ENCODE data around the gene ZNHIT2.

ZNHIT2 gene

GRCh38 chr11:65072631-65072966 is 44.9 kb downstream of the ZNHIT2 start:
- no peak for DNase-seq (ENCODE audit: low read depth, low spot score)

- DNase-seq (ENCODE audit: low read depth, low spot score), result no peak
These were observed 45.4 kb downstream of the ZNHIT2 start for GRCh38 chr11:65071907-65072630.

DNA sequence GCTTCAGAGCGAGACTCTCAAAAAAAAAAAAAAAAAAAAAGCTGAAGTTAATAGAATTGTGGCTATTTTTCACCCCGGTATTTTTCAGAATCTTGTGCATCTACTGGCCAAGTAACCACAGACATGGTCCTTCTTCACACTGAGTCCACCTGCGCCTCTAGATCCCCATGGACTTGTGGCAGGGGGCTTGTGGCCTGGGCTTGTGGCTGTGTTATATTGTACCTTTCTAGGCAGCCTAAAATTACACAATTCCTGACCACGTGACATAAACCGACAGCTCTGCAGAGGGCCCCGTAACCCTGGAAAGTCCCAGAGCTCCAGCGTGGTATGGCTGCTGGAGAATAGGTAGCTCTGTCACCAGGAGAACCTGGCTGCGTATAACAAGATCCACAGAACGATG is 48.3 kb downstream of the ZNHIT2 start:
- DNase-seq (ENCODE audit: low read depth, low spot score), result no peak

GRCh38 chr11:65067446-65067845 is 50.1 kb downstream of the ZNHIT2 start:
- no peak for DNase-seq (ENCODE audit: low read depth, low spot score)

DNA sequence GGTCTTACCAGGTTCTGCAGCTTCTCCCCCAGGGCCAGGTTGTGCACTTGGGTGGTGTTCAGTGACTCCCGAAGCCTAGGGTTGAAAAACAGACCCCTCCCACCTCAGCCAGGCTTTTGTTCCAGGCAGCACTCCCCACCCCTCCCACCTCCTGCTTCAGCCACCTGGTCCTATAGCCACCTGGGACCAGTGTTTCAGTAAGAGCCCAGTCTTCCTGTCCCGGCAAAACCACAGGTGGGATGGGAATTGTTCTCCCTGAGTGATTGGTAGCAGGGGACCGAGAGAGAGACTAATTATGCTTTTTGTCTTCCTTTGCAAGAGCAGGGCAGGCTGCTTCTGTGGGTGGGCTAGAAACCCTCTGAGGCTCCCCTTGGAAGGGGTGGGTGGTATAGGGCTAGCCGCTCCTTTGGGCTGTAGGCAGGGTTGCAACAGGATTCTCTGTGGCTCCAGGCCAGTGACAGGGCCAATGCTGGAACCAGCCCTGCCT is 50.7 kb downstream of the ZNHIT2 start:
- DNase-seq (ENCODE audit: low read depth, low spot score), result no peak

Data from smooth muscle cell of the brain vasculature (primary cell).